Neural crest cell (in vitro differentiated cells): Measurements from ENCODE around the gene ZBTB21. TPM values are rescaled to one million over a fixed set of nuclear protein-coding genes. Genes with fewer than 3 reads are reported as not detected.

ENCODE experiments used
- DNase-seq: peaks from one replicate; pipeline ENCODE4 v3.0.0; 2021; ENCODE audit warnings: low read depth, mixed read lengths, low spot score
- H3K27ac Mint-ChIP-seq: one replicate; pipeline ENCODE4 v1.8.0; 2021; ENCODE audit warnings: mild to moderate bottlenecking, mixed read lengths; ENCODE audit not compliant: unreplicated experiment
- H3K27me3 Mint-ChIP-seq: 2 replicates; pipeline ENCODE4 v1.8.0; 2021; ENCODE audit warnings: low read depth, mild to moderate bottlenecking, mixed read lengths
- H3K36me3 Mint-ChIP-seq: 2 replicates; pipeline ENCODE4 v1.8.0; 2021; ENCODE audit warnings: low read depth, mild to moderate bottlenecking, mixed read lengths
- H3K4me1 Mint-ChIP-seq: 2 replicates; pipeline ENCODE4 v1.8.0; 2021; ENCODE audit warnings: mixed read lengths
- H3K4me3 Mint-ChIP-seq: one replicate; pipeline ENCODE4 v1.8.0; 2021; ENCODE audit warnings: mild to moderate bottlenecking, mixed read lengths
- H3K9me3 Mint-ChIP-seq: 2 replicates; pipeline ENCODE4 v1.8.0; 2021; ENCODE audit warnings: mixed read lengths
- CTCF ChIP-seq: fragments of 200-600 bp; sonication (generic); conservative IDR thresholded peaks from 2 replicates; pipeline ENCODE4 v1.5.0; 2021; ENCODE audit warnings: antibody characterized with exemption, mild to moderate bottlenecking
- total RNA-seq: library from RNA; stranded (reverse); gene quantifications from 2 replicates; pipeline ENCODE4 v1.2.1, GENCODE V29; 2021

The ZBTB21 gene
- total RNA-seq, 1 donor from 2014 or later = 16.4 TPM

GRCh38 chr21:42048870-42049577 lies 38.9 kb upstream of the ZBTB21 start:
- no peaks in the 10 kb centered on the region for H3K27me3 Mint-ChIP-seq
- H3K36me3 Mint-ChIP-seq = no peaks in the 10 kb centered on the region
- DNase-seq = no peak
- TF ChIP-seq CTCF = no peak
- H3K4me3 Mint-ChIP-seq = no peak overlapping the region
- H3K27ac Mint-ChIP-seq = no peak overlapping the region
- H3K9me3 Mint-ChIP-seq = peaks cover 4% of the 10 kb centered on the region
- H3K4me1 Mint-ChIP-seq = no peaks in the 10 kb centered on the region

GRCh38 chr21:42047821-42048613 lies 37.9 kb upstream of the ZBTB21 start:
- H3K4me3 Mint-ChIP-seq = no peak overlapping the region
- H3K9me3 Mint-ChIP-seq = peaks cover 4% of the 10 kb centered on the region
- no peak for TF ChIP-seq CTCF
- no peak overlapping the region for H3K27ac Mint-ChIP-seq
- no peaks in the 10 kb centered on the region for H3K4me1 Mint-ChIP-seq
- DNase-seq = no peak
- no peaks in the 10 kb centered on the region for H3K36me3 Mint-ChIP-seq
- no peaks in the 10 kb centered on the region for H3K27me3 Mint-ChIP-seq

GRCh38 chr21:42044871-42045495 lies 34.8 kb upstream of the ZBTB21 start:
- H3K9me3 Mint-ChIP-seq = no peaks in the 10 kb centered on the region
- no peaks in the 10 kb centered on the region for H3K27me3 Mint-ChIP-seq
- DNase-seq = no peak
- no peak overlapping the region for H3K4me3 Mint-ChIP-seq
- no peak for TF ChIP-seq CTCF
- no peaks in the 10 kb centered on the region for H3K36me3 Mint-ChIP-seq
- H3K27ac Mint-ChIP-seq = no peak overlapping the region
- peaks cover 15% of the 10 kb centered on the region for H3K4me1 Mint-ChIP-seq

- Mint-ChIP-seq H3K4me1 (peaks cover 17% of the 10 kb centered on the region), H3K27me3 (no peaks in the 10 kb centered on the region), H3K27ac (no peak overlapping the region), H3K4me3 (no peak overlapping the region), H3K36me3 (no peaks in the 10 kb centered on the region), H3K9me3 (no peaks in the 10 kb centered on the region)
- TF ChIP-seq CTCF = no peak
- DNase-seq = no peak
Measured at GRCh38 chr21:42043961-42044360, 33.8 kb upstream of the ZBTB21 start.

- Mint-ChIP-seq H3K4me1 (peaks cover 23% of the 10 kb centered on the region), H3K27me3 (no peaks in the 10 kb centered on the region), H3K27ac (no peak overlapping the region), H3K9me3 (no peaks in the 10 kb centered on the region), H3K4me3 (no peak overlapping the region), H3K36me3 (no peaks in the 10 kb centered on the region)
- no peak for DNase-seq
- TF ChIP-seq CTCF = no peak
Measured at GRCh38 chr21:42043201-42043895, 33.2 kb upstream of the ZBTB21 start.
